ENCODE results near the gene EPHB1.
"Not testable (repeated sequence)": the region's sequence is repeated elsewhere in the genome, so short reads cannot be mapped to it uniquely, and the experiment has no call there.

EPHB1 gene

DNA sequence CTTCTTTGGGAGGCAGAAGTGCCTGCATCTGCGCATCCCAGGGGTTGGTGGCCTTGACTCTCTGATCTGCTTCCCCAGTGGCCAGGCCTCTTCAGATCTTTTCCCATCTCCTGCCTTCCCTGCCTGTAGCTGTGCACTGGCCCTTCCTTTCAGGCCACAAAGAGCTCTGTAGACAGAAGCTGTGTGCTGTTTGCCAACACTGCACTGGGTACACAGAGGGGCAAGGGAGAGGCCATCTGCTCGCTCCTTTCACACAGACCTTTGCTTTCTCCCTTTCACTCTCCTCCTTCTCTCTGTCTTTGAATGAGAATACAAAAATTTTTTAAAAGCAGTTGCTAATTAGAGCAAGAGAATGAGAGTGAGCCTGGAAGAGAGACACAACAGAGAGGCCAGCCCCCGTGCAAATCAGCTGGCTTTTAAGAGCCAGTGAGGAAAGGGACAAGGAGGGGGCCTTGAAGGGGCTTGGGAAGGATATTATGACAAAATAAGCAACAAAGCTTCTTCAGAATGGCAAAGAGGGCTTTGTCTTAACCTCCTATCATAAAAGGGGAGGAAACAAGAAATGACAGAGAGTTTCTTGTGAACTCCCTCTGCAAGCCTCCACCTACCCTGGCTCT is 170.9 kb downstream of the EPHB1 start:
- no peak for DNase-seq

- DNase-seq = no peak
Measured at GRCh38 chr3:134970895-134971294, 175.8 kb downstream of the EPHB1 start.

DNA sequence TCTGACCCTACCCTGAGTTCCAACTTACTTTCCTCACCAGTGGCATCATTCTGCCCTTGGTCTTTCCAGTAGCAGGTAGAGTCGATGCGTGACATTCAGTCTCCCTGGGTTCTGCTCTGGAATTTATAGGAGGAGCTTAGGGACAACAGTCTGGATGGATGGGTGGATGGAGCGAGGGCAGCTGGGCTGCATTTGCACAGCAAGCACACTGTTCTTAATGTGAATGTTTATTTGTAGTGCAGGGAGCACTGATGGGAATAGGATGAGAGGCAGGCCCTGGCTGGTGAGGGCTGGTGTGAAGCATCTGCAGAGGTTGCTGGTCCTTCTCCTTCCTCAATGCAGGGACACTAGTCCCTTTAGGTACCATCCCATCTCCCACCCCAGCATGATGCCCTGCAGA is 176.2 kb downstream of the EPHB1 start:
- no peak for DNase-seq

GRCh38 chr3:134971907-134972306 is 176.8 kb downstream of the EPHB1 start:
- not testable (repeated sequence) for DNase-seq

DNA sequence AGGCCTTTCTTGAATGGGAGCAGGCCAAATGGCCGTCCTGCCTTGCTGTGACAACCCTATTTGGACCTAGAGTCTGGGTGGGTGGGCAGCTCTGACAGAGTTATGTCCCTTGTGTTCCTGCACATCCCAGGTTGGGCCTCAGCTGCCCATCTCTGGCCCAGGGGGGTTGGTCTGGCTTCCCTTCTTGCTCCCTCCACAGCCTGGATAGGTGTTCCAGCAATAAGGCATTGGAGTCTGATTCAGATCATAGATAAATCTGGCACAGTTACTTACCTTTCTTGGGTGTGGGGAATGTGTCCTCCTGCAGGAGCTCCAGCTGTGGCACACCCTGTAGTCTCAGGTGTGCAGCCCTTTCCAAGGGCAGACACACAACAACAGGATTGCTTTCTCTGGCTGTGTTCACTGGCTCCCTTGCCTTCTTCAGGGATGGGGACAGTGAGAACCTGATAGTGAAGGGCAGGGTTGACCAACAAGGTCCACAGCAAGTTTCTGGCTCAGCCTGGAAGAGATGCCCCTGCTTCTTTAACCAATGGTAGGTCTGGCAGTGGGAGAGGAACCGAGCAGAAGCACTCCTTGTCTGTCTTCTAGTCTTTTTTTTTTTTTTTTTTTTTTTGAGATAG is 177.9 kb downstream of the EPHB1 start:
- DNase-seq = no peak

DNA sequence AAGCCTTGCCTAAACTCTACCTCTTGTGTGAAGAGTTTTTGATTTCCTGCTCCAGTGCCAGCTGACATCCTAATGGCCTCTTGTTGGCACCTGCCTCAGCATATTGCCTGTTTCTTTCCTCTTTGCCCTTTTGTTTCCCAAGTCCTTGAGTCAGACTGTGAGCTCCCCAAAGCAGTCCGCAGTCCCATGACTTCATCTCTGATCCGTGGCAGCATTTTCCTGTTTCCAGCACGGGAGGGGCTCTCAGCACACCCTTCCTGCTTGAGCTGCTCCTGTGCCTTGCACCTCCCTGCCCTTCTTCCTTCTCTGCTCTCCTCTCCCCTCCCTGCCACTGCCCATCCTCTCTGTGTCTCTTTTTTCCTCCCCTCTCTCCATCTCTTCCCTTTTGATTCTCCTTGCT is 179.6 kb downstream of the EPHB1 start:
- no peak for DNase-seq

DNA sequence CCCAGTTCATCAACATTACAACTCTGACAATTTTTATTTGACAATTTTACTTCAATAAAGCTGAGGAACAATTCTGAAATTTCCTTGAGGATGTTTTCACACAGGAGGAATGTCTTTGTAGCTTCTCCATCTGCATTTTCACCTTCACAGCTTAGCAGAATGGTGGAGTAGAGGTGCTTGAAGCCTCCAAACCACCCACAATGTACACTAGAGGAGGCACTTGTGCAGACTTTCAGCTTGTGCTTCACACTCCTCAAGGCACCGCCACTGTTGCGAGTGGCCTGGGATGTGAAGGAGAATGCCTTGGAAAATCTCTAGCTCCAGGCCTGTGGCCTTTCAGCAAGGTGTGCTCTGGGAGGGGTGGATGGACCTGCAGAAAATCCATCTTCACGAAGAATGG is 181.9 kb downstream of the EPHB1 start:
- DNase-seq = no peak

DNA sequence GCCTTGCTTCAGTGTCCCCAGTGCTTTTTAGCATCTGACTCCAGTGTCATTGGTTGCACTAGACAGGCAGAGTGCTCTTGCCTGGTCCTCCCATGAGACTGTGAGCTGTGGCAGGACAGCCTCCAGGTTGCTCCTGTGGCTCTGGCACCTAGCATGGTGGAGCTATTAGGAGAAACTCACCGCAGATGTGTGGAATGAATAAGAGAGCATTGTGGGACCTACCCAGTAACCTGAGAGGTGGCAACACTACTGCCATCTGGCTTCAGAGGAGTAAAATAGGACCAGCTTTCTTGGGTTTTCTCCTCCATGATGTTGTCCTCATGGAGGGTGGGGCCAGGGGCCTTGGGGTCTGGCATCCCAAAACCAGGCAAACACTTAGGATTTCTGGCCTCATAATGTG is 183.6 kb downstream of the EPHB1 start:
- peak; percentile 13 for DNase-seq

DNA sequence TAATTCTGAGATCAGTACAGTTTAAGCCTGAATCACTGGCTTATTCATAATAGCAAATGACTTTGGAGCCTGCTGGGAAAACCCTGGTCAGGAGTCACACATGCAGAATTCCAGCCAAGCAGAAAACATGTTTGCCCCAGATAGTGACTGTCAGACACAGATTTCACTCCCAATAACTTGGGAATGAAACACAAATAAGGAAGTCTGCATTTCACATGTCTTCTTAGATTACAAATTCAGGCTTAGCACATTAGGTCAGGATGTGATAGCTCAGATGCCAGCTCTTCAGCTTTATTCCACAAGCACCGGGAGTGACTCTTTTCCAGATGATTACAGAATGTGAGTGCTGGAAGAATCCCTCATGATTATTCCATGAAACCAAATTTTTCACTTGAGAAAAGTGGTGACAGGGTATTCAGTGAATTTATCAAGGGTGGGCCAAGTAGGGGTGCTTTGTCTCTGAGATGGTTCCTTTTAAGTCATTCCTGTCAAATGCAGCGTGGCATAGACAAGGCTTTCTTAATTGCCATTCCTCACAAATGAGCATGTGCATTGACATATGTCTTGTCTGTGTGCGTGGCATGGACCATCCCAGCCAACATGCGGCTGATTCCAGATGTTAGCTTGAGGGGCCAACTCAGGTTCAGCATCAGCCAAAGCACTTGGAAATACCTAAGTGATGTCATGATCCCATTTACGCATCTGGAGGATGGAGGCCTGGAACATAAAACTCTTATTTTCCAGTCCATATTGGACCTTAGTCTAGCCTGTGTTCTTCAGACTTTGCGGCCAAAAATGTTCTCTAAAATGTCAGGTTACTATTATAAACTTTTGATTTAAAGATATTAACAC is 191.0 kb downstream of the EPHB1 start:
- no peak for DNase-seq

DNA sequence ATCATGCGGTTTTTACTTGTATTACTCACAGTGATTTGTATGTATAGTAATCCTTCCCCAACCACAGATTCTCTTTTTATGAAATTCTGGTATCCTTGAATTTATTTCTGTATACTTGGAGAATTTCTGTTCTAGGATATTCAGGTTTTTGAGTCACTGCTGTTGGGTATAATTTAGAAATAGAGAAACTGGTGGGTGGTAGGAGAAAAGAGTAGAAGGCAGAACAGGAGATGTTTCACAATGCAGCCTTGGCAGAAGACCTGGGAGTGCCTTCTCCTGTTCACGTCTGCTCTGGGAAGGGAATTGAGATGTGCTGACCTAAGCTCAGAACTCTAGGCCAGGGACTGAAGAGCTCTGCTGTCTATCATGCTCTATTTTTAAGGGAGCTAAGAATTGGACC is 193.6 kb downstream of the EPHB1 start:
- DNase-seq = no peak

DNA sequence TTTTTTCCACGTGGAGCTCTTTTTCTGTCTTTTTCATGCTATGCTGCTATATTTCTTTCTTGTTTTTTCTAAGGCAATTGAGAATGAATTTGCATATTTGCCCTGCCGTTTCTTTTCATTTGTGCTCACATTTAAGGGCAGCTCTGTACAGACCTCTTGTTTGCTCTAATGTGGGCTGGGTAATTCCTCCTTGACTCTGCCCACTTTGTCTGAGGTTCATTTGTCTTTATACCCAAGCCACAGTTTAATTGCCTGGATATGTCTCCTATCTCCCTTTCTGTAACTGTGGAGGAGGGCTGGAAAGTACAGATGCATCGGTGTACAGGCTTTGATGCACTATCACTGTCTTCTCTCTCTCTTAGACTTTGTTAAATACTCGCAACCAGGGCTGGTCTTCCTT is 195.9 kb downstream of the EPHB1 start:
- DNase-seq = no peak

- no peak for DNase-seq
Measured at GRCh38 chr3:134991472-134992010, 196.5 kb downstream of the EPHB1 start.

GRCh38 chr3:134992180-134992579 is 197.1 kb downstream of the EPHB1 start:
- no peak for DNase-seq

- no peak for DNase-seq
Measured at GRCh38 chr3:134992586-134992985, 197.5 kb downstream of the EPHB1 start.

- DNase-seq = no peak
Measured at GRCh38 chr3:134993011-134993410, 198.0 kb downstream of the EPHB1 start.

DNA sequence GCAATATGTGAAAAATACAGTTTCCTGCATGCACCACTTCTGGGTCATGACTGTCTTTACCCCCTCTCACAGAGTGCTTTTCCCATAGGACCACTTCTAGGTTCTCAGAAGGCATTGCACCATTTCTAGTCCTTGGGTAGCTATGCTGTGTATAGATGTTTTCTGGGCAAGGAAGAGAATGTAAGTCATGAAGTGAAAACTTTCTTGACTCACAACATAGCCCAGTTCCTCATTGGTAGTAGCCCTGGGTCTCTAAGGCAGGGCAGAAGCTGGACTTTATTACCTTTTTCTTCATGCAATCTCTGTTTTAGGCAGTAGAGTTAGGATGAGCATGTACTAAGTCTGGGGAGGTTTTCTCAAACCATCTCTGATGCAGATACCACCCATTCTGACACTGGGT is 203.1 kb downstream of the EPHB1 start:
- no peak for DNase-seq

DNA sequence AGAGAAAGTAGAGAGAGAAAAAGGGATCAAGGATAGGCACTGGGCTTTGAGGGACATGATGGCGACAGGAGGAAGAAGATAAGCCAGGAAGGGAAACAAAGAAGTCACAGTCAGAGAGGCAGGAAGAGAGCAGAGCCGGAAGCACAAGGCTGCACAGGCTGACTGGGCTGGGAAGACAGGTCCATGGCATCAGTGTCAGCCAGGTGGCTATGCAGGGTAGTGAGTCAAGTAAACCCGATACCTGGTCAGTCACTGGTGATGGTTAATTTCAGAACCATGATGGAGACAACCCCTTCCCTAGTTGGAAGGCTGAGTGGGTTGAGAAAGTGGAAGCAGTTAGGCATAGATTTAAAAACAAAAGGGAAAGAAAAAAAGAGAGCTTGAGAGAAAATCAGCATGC is 203.8 kb downstream of the EPHB1 start:
- DNase-seq = no peak

- DNase-seq = no peak
Measured at GRCh38 chr3:135000465-135000864, 205.4 kb downstream of the EPHB1 start.

DNA sequence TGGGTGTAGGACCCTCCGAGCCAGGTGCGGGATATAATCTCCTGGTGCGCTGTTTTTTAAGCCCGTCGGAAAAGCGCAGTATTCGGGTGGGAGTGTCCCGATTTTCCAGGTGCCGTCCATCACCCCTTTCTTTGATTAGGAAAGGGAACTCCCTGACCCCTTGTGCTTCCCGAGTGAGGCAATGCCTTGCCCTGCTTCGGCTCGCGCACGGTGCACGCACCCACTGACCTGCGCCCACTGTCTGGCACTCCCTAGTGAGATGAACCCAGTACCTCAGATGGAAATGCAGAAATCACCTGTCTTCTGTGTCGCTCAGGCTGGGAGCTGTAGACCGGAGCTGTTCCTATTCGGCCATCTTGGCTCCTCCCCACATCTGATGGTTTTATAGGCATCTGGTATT is 210.6 kb downstream of the EPHB1 start:
- not testable (repeated sequence) for DNase-seq

DNA sequence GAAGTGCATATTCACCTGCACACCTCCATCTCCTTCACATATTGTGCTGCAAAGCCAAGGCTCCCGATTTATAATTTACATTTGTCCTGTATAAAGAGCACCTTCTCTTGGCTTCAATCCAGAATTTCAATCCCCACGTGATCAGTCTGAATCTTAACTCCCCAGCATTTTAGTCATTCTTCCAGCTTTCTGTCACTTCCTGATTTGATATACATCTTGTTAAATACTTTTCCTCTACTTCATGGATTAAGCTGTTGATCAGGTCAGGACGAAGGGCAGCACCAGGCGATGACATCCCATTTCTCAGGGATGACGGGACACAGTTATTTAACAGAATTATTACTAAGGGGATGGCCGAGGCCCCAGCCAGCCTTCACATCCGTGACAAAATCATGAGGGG is 212.5 kb downstream of the EPHB1 start:
- DNase-seq = no peak

GRCh38 chr3:135008326-135008725 is 213.3 kb downstream of the EPHB1 start:
- no peak for DNase-seq

- no peak for DNase-seq
Measured at GRCh38 chr3:135009014-135009413, 214.0 kb downstream of the EPHB1 start.

GRCh38 chr3:135012101-135012500 is 217.0 kb downstream of the EPHB1 start:
- DNase-seq = no peak

DNA sequence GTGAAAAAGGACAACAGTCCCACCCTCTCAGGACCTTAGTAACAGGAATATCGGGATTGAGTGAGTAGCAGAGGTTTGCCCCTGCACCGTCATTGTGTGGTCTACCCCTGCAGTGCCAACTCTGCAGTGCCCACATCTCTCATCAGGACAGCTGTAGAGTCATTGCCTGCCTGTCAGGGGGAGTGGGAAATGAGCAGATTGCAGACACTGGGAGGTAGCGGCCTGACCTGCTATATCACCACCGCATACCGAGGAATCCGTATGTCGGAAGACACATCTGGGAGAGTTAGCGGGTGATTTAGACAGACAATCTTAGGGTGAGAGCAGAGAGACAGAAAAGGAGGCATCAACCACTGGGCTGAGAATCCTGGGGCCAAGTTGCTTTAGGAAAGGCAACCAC is 218.1 kb downstream of the EPHB1 start:
- DNase-seq = no peak
